ENCODE data around the gene BCAR1. TPM values are rescaled to one million over a fixed set of nuclear protein-coding genes. Genes with fewer than 3 reads are reported as not detected.

Gene BCAR1
- total RNA-seq, 4 donors from 2014 or later = 30.1 to 98.0 (median 38.0) TPM

- ATAC-seq (ENCODE audit: low FRiP score) (no peak), DNase-seq (ENCODE audit: low spot score) (no peak)
- TF ChIP-seq CTCF (IDR thresholded peaks at IDR 0.05) = no peak
Measured at GRCh38 chr16:75198135-75198600, 53.3 kb downstream of the BCAR1 start.

GRCh38 chr16:75197522-75198134, 53.8 kb downstream of the BCAR1 start:
- no peak for DNase-seq (ENCODE audit: low spot score)
- TF ChIP-seq CTCF (IDR thresholded peaks at IDR 0.05) = no peak
- ATAC-seq (ENCODE audit: low FRiP score) = no peak

- ATAC-seq (ENCODE audit: low FRiP score) (no peak), DNase-seq (ENCODE audit: low spot score) (no peak)
- TF ChIP-seq CTCF (IDR thresholded peaks at IDR 0.05) = no peak
Measured at GRCh38 chr16:75196836-75197235, 54.6 kb downstream of the BCAR1 start.

- ATAC-seq (ENCODE audit: low FRiP score) = no peak
- DNase-seq (ENCODE audit: low spot score) = no peak
- no peak for TF ChIP-seq CTCF (IDR thresholded peaks at IDR 0.05)
Measured at GRCh38 chr16:75195811-75196790, 55.3 kb downstream of the BCAR1 start.

GRCh38 chr16:75193730-75194444, 57.5 kb downstream of the BCAR1 start:
- DNase-seq (ENCODE audit: low spot score) (no peak), ATAC-seq (ENCODE audit: low FRiP score) (no peak)
- no peak for TF ChIP-seq CTCF (IDR thresholded peaks at IDR 0.05)

- no peak for DNase-seq (ENCODE audit: low spot score)
Measured at GRCh38 chr16:75193265-75193650, 58.2 kb downstream of the BCAR1 start.

More at GRCh38 chr16:75193265-75193650, 58.2 kb downstream of the BCAR1 start:
- no peak for ATAC-seq (ENCODE audit: low FRiP score)
- no peak for TF ChIP-seq CTCF (IDR thresholded peaks at IDR 0.05)

All from omental fat pad (tissue), 4 donors.